CD4-positive, alpha-beta T cell treated with Interleukin-1 beta for 1 hour (primary cell): ENCODE data around the gene HTRA3.

ENCODE experiments used
- DNase-seq, 2 donors: peaks; one replicate each; pipeline ENCODE4 v3.0.0-alpha.2; 2020 to 2022

Gene HTRA3

GRCh38 chr4:8297141-8297601, 27.6 kb downstream of the HTRA3 start:
- no peak for DNase-seq

GRCh38 chr4:8297691-8298485, 28.3 kb downstream of the HTRA3 start:
- DNase-seq, result no peak

- no peak for DNase-seq
Measured at GRCh38 chr4:8300832-8301231, 31.3 kb downstream of the HTRA3 start.

- DNase-seq, result no peak
Measured at GRCh38 chr4:8301851-8302730, 32.5 kb downstream of the HTRA3 start.

- DNase-seq, result no peak
Measured at GRCh38 chr4:8303081-8303480, 33.5 kb downstream of the HTRA3 start.

GRCh38 chr4:8303485-8304281, 34.1 kb downstream of the HTRA3 start:
- no peak for DNase-seq

GRCh38 chr4:8304827-8305695, 35.5 kb downstream of the HTRA3 start:
- no peak for DNase-seq

GRCh38 chr4:8305851-8306471, 36.4 kb downstream of the HTRA3 start:
- no peak for DNase-seq

GRCh38 chr4:8306511-8307021, 37.0 kb downstream of the HTRA3 start:
- no peak for DNase-seq

GRCh38 chr4:8307121-8307520, 37.6 kb downstream of the HTRA3 start:
- no peak for DNase-seq

- no peak for DNase-seq
Measured at GRCh38 chr4:8307714-8308113, 38.2 kb downstream of the HTRA3 start.

- DNase-seq, result no peak
Measured at GRCh38 chr4:8308144-8308543, 38.6 kb downstream of the HTRA3 start.

GRCh38 chr4:8308856-8309771, 39.6 kb downstream of the HTRA3 start:
- DNase-seq, result no peak

- no peak for DNase-seq
Measured at GRCh38 chr4:8310306-8310705, 40.8 kb downstream of the HTRA3 start.

- DNase-seq, result no peak
Measured at GRCh38 chr4:8311101-8312068, 41.8 kb downstream of the HTRA3 start.

- no peak for DNase-seq
Measured at GRCh38 chr4:8312069-8312445, 42.5 kb downstream of the HTRA3 start.

- no peak for DNase-seq
Measured at GRCh38 chr4:8312976-8313375, 43.4 kb downstream of the HTRA3 start.

- DNase-seq, result no peak
Measured at GRCh38 chr4:8314691-8315255, 45.2 kb downstream of the HTRA3 start.
